Suprapubic skin (tissue), 4 donors: ENCODE measurements around the gene GASK1A. TPM values are rescaled to one million over a fixed set of nuclear protein-coding genes. Genes with fewer than 3 reads are reported as not detected.

Experiments
- DNase-seq, 2 donors: peaks; one replicate each; pipeline ENCODE4 v3.0.0-alpha.2; 2019; ENCODE audit warnings: low spot score in 2 of 2
- H3K27ac ChIP-seq: fragments of 200-600 bp; sonication (generic); one replicate; pipeline ENCODE4 v1.5.1; 2019
- H3K27me3 ChIP-seq: fragments of 200-600 bp; sonication (generic); one replicate; pipeline ENCODE4 v1.5.1; 2019
- H3K36me3 ChIP-seq: fragments of 200-600 bp; sonication (generic); one replicate; pipeline ENCODE4 v1.5.1; 2019
- H3K4me1 ChIP-seq: fragments of 200-600 bp; sonication (generic); one replicate; pipeline ENCODE4 v1.5.1; 2019
- H3K4me3 ChIP-seq: fragments of 200-600 bp; sonication (generic); one replicate; pipeline ENCODE4 v1.5.1; 2019; ENCODE audit warnings: mild to moderate bottlenecking
- H3K9me3 ChIP-seq: fragments of 200-600 bp; sonication (generic); one replicate; pipeline ENCODE4 v1.5.1; 2019
- EP300 ChIP-seq: sonication (generic); formaldehyde crosslinking; IDR thresholded peaks from one replicate; pipeline ENCODE4 v1.6.1; 2017; ENCODE audit warnings: antibody characterized with exemption
- POLR2A ChIP-seq, 2 donors: fragments of 450-650 bp; IDR thresholded peaks; one replicate each; pipeline ENCODE4 v1.6.1; 2017; ENCODE audit warnings: antibody characterized with exemption in 2 of 2, mild to moderate bottlenecking in 2 of 2, moderate library complexity in 2 of 2
- POLR2AphosphoS5 ChIP-seq, 3 donors: sonication (generic); formaldehyde crosslinking; IDR thresholded peaks; one replicate each; pipeline ENCODE4 v1.6.1; 2017; ENCODE audit warnings: antibody characterized with exemption in 3 of 3
- WGBS: methylation state at CpG from one replicate; pipeline ENCODE4 v1.1.5; 2018; 5-methylcytosine and 5-hydroxymethylcytosine counted together
- total RNA-seq, 4 donors: library from RNA; depleted of rRNA; stranded (reverse); fragments of >200 nt; gene quantifications; one replicate each; pipeline ENCODE4 v1.1.0, GENCODE V29; 2016
- TF ChIP-seq, protein P1 (sequence below), 2 donors: fragments of 200-600 bp in 1 of 2; fragments of 450-650 bp in 1 of 2; sonication (generic) in 1 of 2; IDR thresholded peaks; one replicate each; pipeline ENCODE4 v1.5.1; 2016 to 2019; ENCODE audit warnings: antibody characterized with exemption in 2 of 2, mild to moderate bottlenecking in 1 of 2, moderate library complexity in 1 of 2

The GASK1A gene
- total RNA-seq, 4 donors from 2014 or later: 1.5 to 8.2 (median 3.2) TPM

DNA sequence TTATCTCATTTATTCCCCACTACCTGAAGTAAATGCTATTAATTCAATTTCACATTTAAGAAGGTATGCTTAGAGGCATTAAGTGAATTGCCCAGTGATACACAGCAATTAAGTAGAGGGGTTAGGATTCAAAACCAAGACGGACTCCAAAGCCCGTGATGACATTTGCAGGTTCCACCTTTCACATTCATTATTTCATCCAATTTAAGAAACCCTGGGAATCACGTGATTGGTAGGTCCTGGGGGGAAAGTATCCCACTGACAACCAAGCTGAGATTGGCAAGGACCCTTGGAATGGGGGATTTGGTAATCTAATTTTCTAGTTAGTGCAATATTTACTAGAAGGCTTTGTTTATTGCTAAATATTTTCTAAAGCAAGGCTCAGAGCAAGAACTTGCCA is 124.9 kb downstream of the GASK1A start:
- Histone ChIP-seq H3K27me3 (no peaks in the 10 kb centered on the region), H3K36me3 (no peaks in the 10 kb centered on the region), H3K9me3 (no peaks in the 10 kb centered on the region), H3K27ac (no peak overlapping the region), H3K4me3 (no peak overlapping the region), H3K4me1 (peaks cover 22% of the 10 kb centered on the region)
- no peak for DNase-seq
- TF ChIP-seq POLR2A (IDR thresholded peaks at IDR 0.05) (no peak), EP300 (no peak), POLR2AphosphoS5 (IDR thresholded peaks at IDR 0.05) (no peak)
- TF ChIP-seq, protein P1, sequence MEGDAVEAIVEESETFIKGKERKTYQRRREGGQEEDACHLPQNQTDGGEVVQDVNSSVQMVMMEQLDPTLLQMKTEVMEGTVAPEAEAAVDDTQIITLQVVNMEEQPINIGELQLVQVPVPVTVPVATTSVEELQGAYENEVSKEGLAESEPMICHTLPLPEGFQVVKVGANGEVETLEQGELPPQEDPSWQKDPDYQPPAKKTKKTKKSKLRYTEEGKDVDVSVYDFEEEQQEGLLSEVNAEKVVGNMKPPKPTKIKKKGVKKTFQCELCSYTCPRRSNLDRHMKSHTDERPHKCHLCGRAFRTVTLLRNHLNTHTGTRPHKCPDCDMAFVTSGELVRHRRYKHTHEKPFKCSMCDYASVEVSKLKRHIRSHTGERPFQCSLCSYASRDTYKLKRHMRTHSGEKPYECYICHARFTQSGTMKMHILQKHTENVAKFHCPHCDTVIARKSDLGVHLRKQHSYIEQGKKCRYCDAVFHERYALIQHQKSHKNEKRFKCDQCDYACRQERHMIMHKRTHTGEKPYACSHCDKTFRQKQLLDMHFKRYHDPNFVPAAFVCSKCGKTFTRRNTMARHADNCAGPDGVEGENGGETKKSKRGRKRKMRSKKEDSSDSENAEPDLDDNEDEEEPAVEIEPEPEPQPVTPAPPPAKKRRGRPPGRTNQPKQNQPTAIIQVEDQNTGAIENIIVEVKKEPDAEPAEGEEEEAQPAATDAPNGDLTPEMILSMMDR (IDR thresholded peaks at IDR 0.05): no peak
- 62% methylated on average over 3 of the region's 3 CpGs for WGBS

DNA sequence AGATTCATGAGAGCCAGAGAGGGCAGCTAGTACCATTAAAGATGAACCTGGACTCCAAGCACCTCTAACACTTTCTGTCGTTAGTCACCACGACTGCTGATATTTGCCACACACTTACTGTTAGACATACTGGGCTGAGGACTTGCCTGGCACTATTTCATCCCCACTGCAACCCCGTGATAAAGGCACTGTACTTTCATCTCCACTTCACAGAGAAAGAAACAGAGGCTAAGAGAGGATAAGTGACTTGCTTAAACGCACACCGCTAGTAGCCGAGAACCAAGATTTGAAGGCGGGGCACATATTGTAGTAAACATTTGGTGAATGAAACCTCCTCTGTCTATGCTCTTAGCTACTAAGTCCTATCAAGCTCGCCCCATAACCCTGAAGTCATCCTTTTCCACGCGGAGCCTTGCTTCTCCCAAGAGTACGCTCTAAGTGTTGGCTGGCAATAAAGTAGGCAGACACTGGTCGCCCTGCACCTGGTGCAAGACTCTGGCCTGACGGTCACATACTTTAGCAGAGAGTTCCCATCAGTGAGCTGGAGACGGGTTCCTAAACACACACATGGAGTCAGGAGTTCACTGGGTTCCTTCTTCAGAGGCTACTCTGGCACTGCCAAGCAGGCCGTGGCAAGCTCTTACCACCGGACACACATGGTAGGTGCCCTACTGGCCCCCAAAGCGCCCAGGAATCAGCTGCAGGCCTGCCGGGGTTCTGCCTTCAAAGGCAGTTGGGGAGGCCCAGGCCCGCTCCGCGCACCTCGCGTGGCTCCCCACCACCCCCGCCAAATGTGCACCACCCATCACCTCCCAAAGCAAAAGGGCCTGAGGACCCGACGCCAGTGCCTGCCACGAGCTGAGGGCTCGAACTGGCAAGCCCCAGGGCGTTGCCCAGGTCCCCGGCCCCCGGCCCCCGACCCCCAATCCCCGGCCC is 125.8 kb downstream of the GASK1A start:
- DNase-seq: no peak
- H3K4me1 ChIP-seq: peaks cover 22% of the 10 kb centered on the region
- H3K9me3 ChIP-seq: no peaks in the 10 kb centered on the region
- TF ChIP-seq POLR2AphosphoS5 (IDR thresholded peaks at IDR 0.05) (no peak), POLR2A (IDR thresholded peaks at IDR 0.05) (no peak), EP300 (no peak)
- TF ChIP-seq, protein P1 (IDR thresholded peaks at IDR 0.05): no peak
- H3K4me3 ChIP-seq: peak overlapping the region; percentile 71
- 52% methylated on average over 22 of the region's 33 CpGs for WGBS
- no peaks in the 10 kb centered on the region for H3K36me3 ChIP-seq
- no peak overlapping the region for H3K27ac ChIP-seq
- H3K27me3 ChIP-seq: no peaks in the 10 kb centered on the region

DNA sequence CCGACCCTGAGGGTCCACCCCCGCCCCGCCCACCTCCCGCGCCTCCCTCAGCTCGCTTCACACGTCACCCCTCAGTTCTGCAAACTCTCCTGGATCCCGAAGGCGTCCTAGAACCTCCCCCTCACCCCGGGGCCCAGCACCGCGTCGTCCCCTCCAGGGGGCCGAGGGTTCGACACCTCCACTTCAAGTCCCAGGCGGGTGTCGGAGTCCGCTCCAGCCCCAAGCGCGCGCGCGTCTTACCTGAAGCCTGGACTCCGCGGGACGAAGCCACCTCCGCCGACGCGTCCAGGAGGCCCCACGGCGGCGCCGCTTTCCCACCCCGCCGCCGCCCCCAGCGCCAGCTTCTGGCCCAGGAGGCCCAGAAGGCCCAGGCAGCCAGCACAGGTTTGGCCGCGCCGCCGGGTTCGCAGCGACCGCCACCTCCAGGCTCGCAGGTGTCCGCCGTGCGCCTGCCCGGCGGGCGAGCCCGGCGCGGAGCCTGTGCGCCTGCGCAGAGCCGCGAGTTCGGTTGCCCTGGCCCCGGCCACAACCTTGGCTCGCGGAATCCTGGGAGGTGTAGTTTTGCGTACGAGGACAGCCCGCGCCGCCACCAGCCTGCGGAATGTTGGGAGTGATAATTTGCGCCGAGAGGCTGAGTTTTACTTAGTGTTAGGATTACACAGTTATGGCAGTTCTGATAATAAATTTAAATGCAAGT is 126.6 kb downstream of the GASK1A start, which contains the start of gene POMGNT2:
Gene POMGNT2, minus strand, starts transcription at position 484 of the 697 bp plus-strand sequence. CDS start 24,648 bp downstream, outside the sequence.
- H3K9me3 ChIP-seq: no peaks in the 10 kb centered on the region
- peak; percentile 91 to 92 for DNase-seq
- peak within 1 kb of the TSS; percentile 13 for H3K27ac ChIP-seq
- peaks cover 22% of the 10 kb centered on the region for H3K4me1 ChIP-seq
- peak within 1 kb of the TSS; percentile 71 for H3K4me3 ChIP-seq
- 0% methylated on average over 5 of the region's 71 CpGs for WGBS
- no peak for TF ChIP-seq EP300
- no peaks in the 10 kb centered on the region for H3K27me3 ChIP-seq
- H3K36me3 ChIP-seq: no peaks in the 10 kb centered on the region

DNA sequence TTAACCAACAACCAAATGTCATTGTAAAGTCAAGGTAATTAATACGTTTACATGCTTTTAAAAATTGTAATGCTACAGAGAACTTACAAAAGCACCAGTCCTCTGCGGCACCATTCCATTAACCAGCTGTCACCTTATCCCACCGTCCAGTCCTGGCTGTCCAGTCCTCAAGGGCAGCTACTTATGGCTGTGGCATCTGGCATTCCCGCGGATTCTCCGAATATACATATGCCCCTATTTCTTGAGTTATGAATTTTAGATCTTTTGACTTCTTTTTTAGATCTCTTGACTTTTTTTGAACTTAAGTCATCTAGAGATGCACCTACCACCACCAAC is 127.2 kb downstream of the GASK1A start:
- 23% methylated on average over 6 of the region's 6 CpGs for WGBS
- no peak for DNase-seq
- H3K4me3 ChIP-seq: peak overlapping the region; percentile 71
- no peaks in the 10 kb centered on the region for H3K9me3 ChIP-seq
- no peaks in the 10 kb centered on the region for H3K36me3 ChIP-seq
- TF ChIP-seq POLR2AphosphoS5 (IDR thresholded peaks at IDR 0.05) (no peak), POLR2A (IDR thresholded peaks at IDR 0.05) (no peak), EP300 (no peak)
- TF ChIP-seq, protein P1 (IDR thresholded peaks at IDR 0.05): no peak
- no peak overlapping the region for H3K27ac ChIP-seq
- H3K27me3 ChIP-seq: no peaks in the 10 kb centered on the region
- H3K4me1 ChIP-seq: peaks cover 22% of the 10 kb centered on the region

Other genes with a start within 250 kb of the GASK1A start
- under 1 TPM in 1 of 4 donors, not detected in 3; 0.89 TPM for gene CCDC13, start 206.1 kb upstream of the GASK1A start, total RNA-seq
- 10 to 100 TPM; 46.8 to 91.9 (median 81.4) TPM for gene HIGD1A, start 174.8 kb upstream of the GASK1A start, total RNA-seq
- gene ACKR2, start 169.9 kb upstream of the GASK1A start, total RNA-seq: 1 to 10 TPM; 1.2 to 6.6 (median 3.4) TPM
- not detected for gene CYP8B1, start 103.4 kb upstream of the GASK1A start, total RNA-seq
- 10 to 100 TPM; 12.7 to 34.4 (median 12.9) TPM for gene ZNF662, start 73.2 kb upstream of the GASK1A start, total RNA-seq
- 10 to 100 TPM; 15.8 to 29.9 (median 24.1) TPM for gene POMGNT2, start 126.8 kb downstream of the GASK1A start, total RNA-seq